ENCODE measurements around the gene TM9SF2.

GRCh38 chr13:99476648-99477047, 24.6 kb upstream of the TM9SF2 start:
- TF ChIP-seq POLR2A (IDR thresholded peaks at IDR 0.05) (no peak), CTCF (IDR thresholded peaks at IDR 0.05) (no peak)
